Body of pancreas (tissue), 4 donors: ENCODE results near the gene PTPN1. TPM values are rescaled to one million over a fixed set of nuclear protein-coding genes. Genes with fewer than 3 reads are reported as not detected.

Experiments
- ATAC-seq: fragments of 150-250 bp; one replicate; pipeline ENCODE4 v1.9.1; 2016
- DNase-seq, 4 donors: peaks; one replicate each; pipeline ENCODE4 v3.0.0-alpha.2; 2019
- H3K27ac ChIP-seq, 4 donors: fragments of 200-600 bp; sonication (generic); 1 replicate in 3 of 4; 2 replicates in 1 of 4; pipeline versions ENCODE4 v1.5.1 to v1.6.1; 2016 to 2019; ENCODE audit warnings: mild to moderate bottlenecking in 1 of 4, mixed read lengths in 1 of 4, moderate library complexity in 1 of 4
- H3K27me3 ChIP-seq, 2 donors: fragments of 200-600 bp; sonication (generic); one replicate each; pipeline ENCODE4 v1.6.0; 2016; ENCODE audit warnings: mild to moderate bottlenecking in 1 of 2
- H3K36me3 ChIP-seq, 2 donors: fragments of 200-600 bp; sonication (generic); replicated peaks in 1 of 2; 2 replicates each; pipeline ENCODE4 v1.5.1; 2016; ENCODE audit warnings: low read depth in 2 of 2; ENCODE audit not compliant: insufficient read depth in 1 of 2
- H3K4me1 ChIP-seq: fragments of 200-600 bp; sonication (generic); one replicate; pipeline ENCODE4 v1.6.0; 2016
- H3K4me3 ChIP-seq, 2 donors: fragments of 200-600 bp; sonication (generic); 1 replicate in 1 of 2; 2 replicates in 1 of 2; pipeline ENCODE4 v1.5.1; 2016 to 2019
- H3K9me3 ChIP-seq, 3 donors: fragments of 200-600 bp; sonication (generic); 1 replicate in 2 of 3; 2 replicates in 1 of 3; pipeline ENCODE4 v1.5.1; 2016
- CTCF ChIP-seq, 7 experiments: fragments of 450-650 bp in 4 of 7; fragments of 200-600 bp in 3 of 7; sonication (generic) in 3 of 7; IDR thresholded peaks; one replicate each; pipeline ENCODE4 v1.5.1; 2016 to 2019; ENCODE audit warnings: antibody characterized with exemption in 7 of 7
- POLR2A ChIP-seq, 3 donors: fragments of 450-650 bp; IDR thresholded peaks; one replicate each; pipeline ENCODE4 v1.6.1; 2016; ENCODE audit warnings: antibody characterized with exemption in 3 of 3, mild to moderate bottlenecking in 2 of 3
- WGBS, 2 donors: methylation state at CpG; one replicate each; pipeline ENCODE4 v1.1.5; 2017; 5-methylcytosine and 5-hydroxymethylcytosine counted together
- intact Hi-C: fragments of 100-400 bp; cut with DNase I; formaldehyde crosslinking; loops from one replicate; pipeline ENCODE4 v1.15.1; 2023
- total RNA-seq, 2 donors: library from RNA; depleted of rRNA; stranded (reverse); fragments of >200 nt; gene quantifications; one replicate each; pipeline ENCODE4 v1.1.0, GENCODE V29; 2016

The PTPN1 gene
- total RNA-seq, 2 donors from 2014 or later: 9.1 to 10.2 TPM

GRCh38 chr20:50624351-50625016 lies 114.3 kb downstream of the PTPN1 start:
- Histone ChIP-seq H3K9me3 (peaks cover 0 to 4% (median 0%) of the 10 kb centered on the region in 3 donors), H3K36me3 (no peaks in the 10 kb centered on the region), H3K27ac (peak overlapping the region; percentile 36 to 74 (median 56)), H3K4me1 (peaks cover 36% of the 10 kb centered on the region), H3K27me3 (no peaks in the 10 kb centered on the region), H3K4me3 (no peak overlapping the region)
- WGBS, 2 donors: 49 to 71% methylated on average over 5 to 18 of the region's 18 CpGs
- TF ChIP-seq CTCF (IDR thresholded peaks at IDR 0.05) (no peak), POLR2A (IDR thresholded peaks at IDR 0.05) (no peak)
- intact Hi-C loops: no loop called here
- ATAC-seq: peak; percentile 79
- peak; percentile 56 to 82 (median 78) for DNase-seq

GRCh38 chr20:50625986-50626677 lies 115.9 kb downstream of the PTPN1 start:
- DNase-seq: peak; percentile 27 to 45 (median 38)
- H3K36me3 ChIP-seq: no peaks in the 10 kb centered on the region
- no peaks in the 10 kb centered on the region for H3K27me3 ChIP-seq
- no peak overlapping the region for H3K4me3 ChIP-seq
- peaks cover 36% of the 10 kb centered on the region for H3K4me1 ChIP-seq
- intact Hi-C loops: no loop called here
- H3K27ac ChIP-seq: peak overlapping the region; percentile 39 to 74 (median 72)
- TF ChIP-seq CTCF (IDR thresholded peaks at IDR 0.05) (peak in 6 of 7 experiments; percentile 23 to 57 (median 46)), POLR2A (IDR thresholded peaks at IDR 0.05) (no peak)
- peaks cover 0 to 2% (median 0%) of the 10 kb centered on the region in 3 donors for H3K9me3 ChIP-seq
- peak; percentile 16 for ATAC-seq
- 29 to 48% methylated on average over 14 to 15 of the region's 15 CpGs for WGBS, 2 donors

- no peak overlapping the region for H3K4me3 ChIP-seq
- DNase-seq (no peak), ATAC-seq (no peak)
- H3K9me3 ChIP-seq: no peaks in the 10 kb centered on the region
- H3K27ac ChIP-seq: no peak overlapping the region
- intact Hi-C loops: no loop called here
- H3K36me3 ChIP-seq: no peaks in the 10 kb centered on the region
- WGBS, 2 donors: 78 to 89% methylated on average over 5 to 9 of the region's 9 CpGs
- H3K27me3 ChIP-seq: no peaks in the 10 kb centered on the region
- TF ChIP-seq CTCF (IDR thresholded peaks at IDR 0.05): no peak
- no peak for TF ChIP-seq POLR2A (IDR thresholded peaks at IDR 0.05)
- H3K4me1 ChIP-seq: peaks cover 36% of the 10 kb centered on the region
These were observed 117.6 kb downstream of the PTPN1 start for GRCh38 chr20:50627747-50628146.

GRCh38 chr20:50628332-50628731 lies 118.1 kb downstream of the PTPN1 start:
- 42 to 64% methylated on average over 11 of the region's 11 CpGs for WGBS, 2 donors
- Histone ChIP-seq H3K36me3 (no peaks in the 10 kb centered on the region), H3K27me3 (no peaks in the 10 kb centered on the region), H3K4me1 (peaks cover 36% of the 10 kb centered on the region), H3K4me3 (no peak overlapping the region), H3K9me3 (no peaks in the 10 kb centered on the region), H3K27ac (no peak overlapping the region)
- intact Hi-C loops: no loop called here
- TF ChIP-seq POLR2A (IDR thresholded peaks at IDR 0.05) (no peak), CTCF (IDR thresholded peaks at IDR 0.05) (no peak)
- DNase-seq (peak in 1 of 4 donors; percentile 54), ATAC-seq (no peak)
